Heart left ventricle (tissue), 13 donors: ENCODE data around the gene MIER1.

ENCODE experiments used
- CTCF ChIP-seq, 12 donors: fragments of 200-600 bp; sonication (generic) in 4 of 12; IDR thresholded peaks; one replicate each; pipeline versions ENCODE4 v1.5.0 to v1.8.0; 2018 to 2022; ENCODE audit warnings: antibody characterized with exemption in 12 of 12, mild to moderate bottlenecking in 5 of 12
- POLR2A ChIP-seq, 2 donors: fragments of 450-650 bp; IDR thresholded peaks; one replicate each; pipeline ENCODE4 v1.6.1; 2017; ENCODE audit warnings: antibody characterized with exemption in 2 of 2, mild to moderate bottlenecking in 2 of 2, moderate library complexity in 2 of 2
- donor health status: ischemic (EF 13 %, LVEDD 7.1; RV severe dilation, severe dysfunction).
- donor health status: DM: no; HTN: yes; CAD: no.
- donor health status: DM: no; HTN: no; CAD: no.
- donor health status: ischemic (EF 25% LVEDD 6.9; RV normal size, moderate dysfunction).
- donor health status: ischemic (EF 25% LVEDD 5.7; RV mildly dilated, moderate dysfunction).
- donor health status: ischemic (EF 35%, LVEDD 5.7; RV mildly dilated, moderate dysfunction).
- donor health status: nonischemic (EF 11% LVEDD 7.7; RV severe dilation, severe dysfunction).
- donor health status: DM: yes; HTN: yes; CAD: no.
- donor health status: PGD.
- donor health status: ischemic (EF 29% LVEDD 5.4; RV normal size, mild dysfunction).
- donor health status: nonischemic (EF 23%, LVEDD 6.1; RV moderate dilation, normal function).

DNA sequence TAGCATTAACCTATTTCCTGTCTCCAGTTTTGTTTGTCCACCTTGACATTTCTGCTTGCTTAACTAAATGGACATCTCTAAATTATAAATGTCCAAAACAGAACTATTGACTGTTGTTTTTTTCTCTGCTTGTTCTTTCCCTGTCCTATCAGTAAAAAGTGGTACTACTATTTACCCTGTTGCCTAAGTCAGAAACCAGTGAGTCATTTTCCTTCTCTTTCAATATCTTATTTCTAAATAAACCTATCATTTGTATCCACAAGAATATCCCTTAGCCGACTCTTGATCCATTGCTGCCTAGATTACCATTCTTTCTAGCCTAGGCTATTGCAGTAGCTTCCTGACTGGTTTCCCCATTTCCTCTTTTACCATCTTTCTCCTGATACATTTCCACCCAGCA, 22.5 kb downstream of the MIER1 start:
- TF ChIP-seq CTCF (IDR thresholded peaks at IDR 0.05) (no peak), POLR2A (IDR thresholded peaks at IDR 0.05) (no peak)
